ENCODE results near the gene RFTN1. TPM values are rescaled to one million over a fixed set of nuclear protein-coding genes. Genes with fewer than 3 reads are reported as not detected.

The RFTN1 gene
- total RNA-seq, 1 experiment from 2014 or later = 4.5 TPM

DNA sequence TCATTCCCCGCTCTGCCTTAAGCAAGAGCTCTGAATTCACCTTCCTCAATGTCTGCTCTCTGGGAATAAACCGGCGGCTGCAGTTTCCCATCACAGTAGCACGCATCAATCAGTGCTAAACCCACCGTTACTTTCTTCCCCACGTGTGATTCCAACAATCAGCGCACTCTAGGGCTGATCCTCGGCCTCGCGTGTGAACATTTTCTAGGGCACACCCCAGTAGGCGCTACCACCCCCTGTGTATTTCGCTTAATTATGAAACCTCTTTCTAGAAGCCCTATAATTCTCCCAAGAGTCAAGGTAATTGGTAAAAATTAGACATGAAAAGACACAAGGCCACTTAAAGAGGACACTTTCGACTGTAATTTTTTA, 87.5 kb downstream of the RFTN1 start:
- Mint-ChIP-seq H3K36me3 (ENCODE audit: insufficient read depth, unreplicated experiment) (no peaks in the 10 kb centered on the region), H3K9me3 (ENCODE audit: unreplicated experiment) (no peaks in the 10 kb centered on the region), H3K27ac (ENCODE audit: low read depth, unreplicated experiment) (no peak overlapping the region), H3K27me3 (ENCODE audit: insufficient read depth, unreplicated experiment) (no peaks in the 10 kb centered on the region), H3K4me3 (ENCODE audit: unreplicated experiment) (no peak overlapping the region), H3K4me1 (ENCODE audit: insufficient read depth, unreplicated experiment) (peaks cover 15% of the 10 kb centered on the region)
- DNase-seq (ENCODE audit: unreplicated experiment) = no peak
- no TSS peak for BruUV-seq (replicated peaks)
- ChIA-PET POLR2A (no interaction called here), CTCF (no interaction called here)
- intact Hi-C loops (cut with micrococcal nuclease) = no loop called here
- no peak for TF ChIP-seq CTCF (IDR thresholded peaks at IDR 0.05; ENCODE audit: unreplicated experiment)

DNA sequence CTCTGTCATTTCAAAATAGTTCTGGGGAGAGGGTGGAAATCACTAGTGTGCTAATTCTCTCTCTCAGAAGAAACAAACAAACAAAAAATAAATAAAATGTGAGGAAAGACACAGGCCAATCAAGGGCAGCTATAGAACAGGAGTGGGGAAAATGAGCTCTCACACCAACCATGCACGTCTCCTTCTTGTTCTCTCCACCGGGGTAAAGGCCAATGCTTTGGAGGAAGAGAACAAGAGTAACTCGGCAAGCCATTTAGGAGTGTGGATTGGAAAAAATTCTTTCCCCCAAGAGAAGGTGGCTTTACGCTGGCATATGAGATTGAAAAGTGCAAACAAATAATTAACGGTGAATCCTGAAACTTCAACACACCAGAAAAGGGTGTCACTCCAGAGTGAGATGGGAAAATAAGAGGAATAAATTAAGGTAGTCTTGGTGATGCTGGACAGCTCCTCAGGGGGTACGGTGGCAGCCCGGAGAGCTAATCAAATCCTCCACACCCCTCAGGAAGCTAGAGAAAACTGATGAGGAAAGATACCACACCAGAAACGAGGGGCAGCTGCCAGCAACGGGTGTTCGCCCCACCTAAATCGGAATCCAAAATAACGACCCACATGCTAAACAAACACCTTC, 88.0 kb downstream of the RFTN1 start:
- H3K27me3 Mint-ChIP-seq (ENCODE audit: insufficient read depth, unreplicated experiment) = no peaks in the 10 kb centered on the region
- TF ChIP-seq CTCF (IDR thresholded peaks at IDR 0.05; ENCODE audit: unreplicated experiment) = no peak
- no TSS peak for BruUV-seq (replicated peaks)
- intact Hi-C loops (cut with micrococcal nuclease) = no loop called here
- H3K36me3 Mint-ChIP-seq (ENCODE audit: insufficient read depth, unreplicated experiment) = no peaks in the 10 kb centered on the region
- H3K9me3 Mint-ChIP-seq (ENCODE audit: unreplicated experiment) = no peaks in the 10 kb centered on the region
- H3K4me1 Mint-ChIP-seq (ENCODE audit: insufficient read depth, unreplicated experiment) = peaks cover 15% of the 10 kb centered on the region
- CTCF ChIA-PET = no interaction called here
- POLR2A ChIA-PET = no interaction called here
- no peak for DNase-seq (ENCODE audit: unreplicated experiment)
- no peak overlapping the region for H3K27ac Mint-ChIP-seq (ENCODE audit: low read depth, unreplicated experiment)
- no peak overlapping the region for H3K4me3 Mint-ChIP-seq (ENCODE audit: unreplicated experiment)

- H3K4me1 Mint-ChIP-seq (ENCODE audit: insufficient read depth, unreplicated experiment) = peaks cover 17% of the 10 kb centered on the region
Observed at GRCh38 chr3:16423947-16424673, 89.4 kb downstream of the RFTN1 start.

GRCh38 chr3:16423298-16423697, 90.2 kb downstream of the RFTN1 start:
- no peaks in the 10 kb centered on the region for H3K27me3 Mint-ChIP-seq (ENCODE audit: insufficient read depth, unreplicated experiment)
- DNase-seq (ENCODE audit: unreplicated experiment) = no peak
- POLR2A ChIA-PET = no interaction called here
- peaks cover 19% of the 10 kb centered on the region for H3K4me1 Mint-ChIP-seq (ENCODE audit: insufficient read depth, unreplicated experiment)
- CTCF ChIA-PET = no interaction called here
- no peak overlapping the region for H3K4me3 Mint-ChIP-seq (ENCODE audit: unreplicated experiment)
- no peak overlapping the region for H3K27ac Mint-ChIP-seq (ENCODE audit: low read depth, unreplicated experiment)
- no peaks in the 10 kb centered on the region for H3K36me3 Mint-ChIP-seq (ENCODE audit: insufficient read depth, unreplicated experiment)
- H3K9me3 Mint-ChIP-seq (ENCODE audit: unreplicated experiment) = no peaks in the 10 kb centered on the region
- BruUV-seq (replicated peaks) = no TSS peak
- TF ChIP-seq CTCF (IDR thresholded peaks at IDR 0.05; ENCODE audit: unreplicated experiment) = no peak
- intact Hi-C loops (cut with micrococcal nuclease) = no loop called here

More at GRCh38 chr3:16423947-16424673, 89.4 kb downstream of the RFTN1 start:
- ChIA-PET POLR2A (no interaction called here), CTCF (no interaction called here)
- no peak overlapping the region for H3K27ac Mint-ChIP-seq (ENCODE audit: low read depth, unreplicated experiment)
- DNase-seq (ENCODE audit: unreplicated experiment) = no peak
- intact Hi-C loops (cut with micrococcal nuclease) = no loop called here
- no peaks in the 10 kb centered on the region for H3K9me3 Mint-ChIP-seq (ENCODE audit: unreplicated experiment)
- no peaks in the 10 kb centered on the region for H3K27me3 Mint-ChIP-seq (ENCODE audit: insufficient read depth, unreplicated experiment)
- BruUV-seq (replicated peaks) = no TSS peak
- no peak for TF ChIP-seq CTCF (IDR thresholded peaks at IDR 0.05; ENCODE audit: unreplicated experiment)
- H3K4me3 Mint-ChIP-seq (ENCODE audit: unreplicated experiment) = no peak overlapping the region
- no peaks in the 10 kb centered on the region for H3K36me3 Mint-ChIP-seq (ENCODE audit: insufficient read depth, unreplicated experiment)
